ENCODE data around the gene VMAC.

DNA sequence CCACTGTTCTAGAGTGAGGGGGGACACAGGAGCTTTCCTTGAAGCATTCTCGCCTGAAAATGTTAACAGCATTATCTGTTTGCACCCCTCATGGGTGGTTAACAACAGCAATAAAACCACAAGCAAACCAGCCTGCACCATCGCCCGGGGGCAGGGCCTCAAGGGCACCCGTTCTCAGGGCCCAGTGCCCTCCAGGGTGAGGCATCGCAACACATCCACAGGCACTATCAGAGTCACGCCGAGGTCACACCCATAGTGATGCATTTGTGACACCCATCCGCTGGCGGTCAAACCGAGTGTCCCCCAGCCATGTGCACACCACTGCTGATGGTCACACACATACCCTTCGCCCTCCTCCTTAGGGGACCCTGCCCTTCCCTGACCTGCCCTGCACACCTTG, 38.9 kb upstream of the VMAC start:
- no peak for TF ChIP-seq MYC (CRISPR knock-in tag; IDR thresholded peaks at IDR 0.05; ENCODE audit: borderline replicate concordance)
- TF ChIP-seq, protein P1, sequence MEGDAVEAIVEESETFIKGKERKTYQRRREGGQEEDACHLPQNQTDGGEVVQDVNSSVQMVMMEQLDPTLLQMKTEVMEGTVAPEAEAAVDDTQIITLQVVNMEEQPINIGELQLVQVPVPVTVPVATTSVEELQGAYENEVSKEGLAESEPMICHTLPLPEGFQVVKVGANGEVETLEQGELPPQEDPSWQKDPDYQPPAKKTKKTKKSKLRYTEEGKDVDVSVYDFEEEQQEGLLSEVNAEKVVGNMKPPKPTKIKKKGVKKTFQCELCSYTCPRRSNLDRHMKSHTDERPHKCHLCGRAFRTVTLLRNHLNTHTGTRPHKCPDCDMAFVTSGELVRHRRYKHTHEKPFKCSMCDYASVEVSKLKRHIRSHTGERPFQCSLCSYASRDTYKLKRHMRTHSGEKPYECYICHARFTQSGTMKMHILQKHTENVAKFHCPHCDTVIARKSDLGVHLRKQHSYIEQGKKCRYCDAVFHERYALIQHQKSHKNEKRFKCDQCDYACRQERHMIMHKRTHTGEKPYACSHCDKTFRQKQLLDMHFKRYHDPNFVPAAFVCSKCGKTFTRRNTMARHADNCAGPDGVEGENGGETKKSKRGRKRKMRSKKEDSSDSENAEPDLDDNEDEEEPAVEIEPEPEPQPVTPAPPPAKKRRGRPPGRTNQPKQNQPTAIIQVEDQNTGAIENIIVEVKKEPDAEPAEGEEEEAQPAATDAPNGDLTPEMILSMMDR (CRISPR knock-in tag; IDR thresholded peaks at IDR 0.05) = no peak
- TF ChIP-seq ZNF749 (CRISPR knock-in tag; IDR thresholded peaks at IDR 0.05; ENCODE audit: borderline replicate concordance) = no peak
- TF ChIP-seq POLR2AphosphoS5 (IDR thresholded peaks at IDR 0.05; ENCODE audit: low read depth, low read length) = no peak
- TF ChIP-seq, protein P2, sequence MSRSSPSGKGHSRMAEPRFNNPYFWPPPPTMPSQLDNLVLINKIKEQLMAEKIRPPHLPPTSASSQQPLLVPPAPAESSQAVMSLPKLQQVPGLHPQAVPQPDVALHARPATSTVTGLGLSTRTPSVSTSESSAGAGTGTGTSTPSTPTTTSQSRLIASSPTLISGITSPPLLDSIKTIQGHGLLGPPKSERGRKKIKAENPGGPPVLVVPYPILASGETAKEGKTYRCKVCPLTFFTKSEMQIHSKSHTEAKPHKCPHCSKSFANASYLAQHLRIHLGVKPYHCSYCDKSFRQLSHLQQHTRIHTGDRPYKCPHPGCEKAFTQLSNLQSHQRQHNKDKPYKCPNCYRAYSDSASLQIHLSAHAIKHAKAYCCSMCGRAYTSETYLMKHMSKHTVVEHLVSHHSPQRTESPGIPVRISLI (CRISPR knock-in tag; IDR thresholded peaks at IDR 0.05; ENCODE audit: borderline replicate concordance) = no peak
- no peak for TF ChIP-seq RCOR2 (CRISPR knock-in tag; IDR thresholded peaks at IDR 0.05)
- TF ChIP-seq NR2C2 (CRISPR knock-in tag; IDR thresholded peaks at IDR 0.05; ENCODE audit: borderline replicate concordance) = no peak
- TF ChIP-seq HNF4G (IDR thresholded peaks at IDR 0.05; ENCODE audit: borderline replicate concordance, low read depth, low read length) = no peak
- no peak for TF ChIP-seq HNF4G (CRISPR knock-in tag; IDR thresholded peaks at IDR 0.05; ENCODE audit: borderline replicate concordance, low read depth)
- TF ChIP-seq PRPF4 (IDR thresholded peaks at IDR 0.05; ENCODE audit: low read depth, low read length, poor library complexity, severe bottlenecking) = no peak
- TF ChIP-seq, protein P3, sequence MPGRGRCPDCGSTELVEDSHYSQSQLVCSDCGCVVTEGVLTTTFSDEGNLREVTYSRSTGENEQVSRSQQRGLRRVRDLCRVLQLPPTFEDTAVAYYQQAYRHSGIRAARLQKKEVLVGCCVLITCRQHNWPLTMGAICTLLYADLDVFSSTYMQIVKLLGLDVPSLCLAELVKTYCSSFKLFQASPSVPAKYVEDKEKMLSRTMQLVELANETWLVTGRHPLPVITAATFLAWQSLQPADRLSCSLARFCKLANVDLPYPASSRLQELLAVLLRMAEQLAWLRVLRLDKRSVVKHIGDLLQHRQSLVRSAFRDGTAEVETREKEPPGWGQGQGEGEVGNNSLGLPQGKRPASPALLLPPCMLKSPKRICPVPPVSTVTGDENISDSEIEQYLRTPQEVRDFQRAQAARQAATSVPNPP (CRISPR knock-in tag; IDR thresholded peaks at IDR 0.05) = no peak
